Measurements from ENCODE around the gene COL7A1.

COL7A1 gene

GRCh38 chr3:48567090-48567489, 28.0 kb downstream of the COL7A1 start:
- Histone ChIP-seq H3K27ac (peak overlapping the region in 4 of 21 experiments; percentile 30 to 68 (median 42)), H3K4me3 (no peak overlapping the region)

GRCh38 chr3:48566401-48566760, 28.7 kb downstream of the COL7A1 start:
- H3K27ac ChIP-seq, result peak overlapping the region in 8 of 21 experiments; percentile 8 to 68 (median 40)
- H3K4me3 ChIP-seq, result no peak overlapping the region

- no peak overlapping the region for H3K4me3 ChIP-seq
- H3K27ac ChIP-seq, result peak overlapping the region in 9 of 21 experiments; percentile 17 to 68 (median 43)
Measured at GRCh38 chr3:48565591-48566400, 29.3 kb downstream of the COL7A1 start.

- Histone ChIP-seq H3K4me3 (no peak overlapping the region), H3K27ac (peak overlapping the region in 5 of 21 experiments; percentile 17 to 77 (median 52))
Measured at GRCh38 chr3:48565186-48565585, 29.9 kb downstream of the COL7A1 start.

- Histone ChIP-seq H3K4me3 (no peak overlapping the region), H3K27ac (peak overlapping the region in 10 of 21 experiments; percentile 15 to 81 (median 56))
Measured at GRCh38 chr3:48564667-48565066, 30.5 kb downstream of the COL7A1 start.

- Histone ChIP-seq H3K27ac (peak overlapping the region in 16 of 21 experiments; percentile 12 to 81 (median 48)), H3K4me3 (no peak overlapping the region)
Measured at GRCh38 chr3:48564022-48564421, 31.1 kb downstream of the COL7A1 start.

GRCh38 chr3:48563382-48563918, 31.7 kb downstream of the COL7A1 start, which contains the start of gene UCN2:
UCN2 (minus strand) TSS chr3:48563781; CDS start chr3:48563124, 657 bp downstream.
- H3K4me3 ChIP-seq, result no peak within 1 kb of the TSS
- H3K27ac ChIP-seq, result peak within 1 kb of the TSS in 17 of 21 experiments; percentile 12 to 81 (median 50)

- peak overlapping the region in 6 of 21 experiments; percentile 19 to 81 (median 76) for H3K27ac ChIP-seq
Measured at GRCh38 chr3:48562367-48563095, 32.6 kb downstream of the COL7A1 start.

GRCh38 chr3:48561045-48561736, 33.9 kb downstream of the COL7A1 start:
- Histone ChIP-seq H3K4me3 (peak overlapping the region in 3 of 7 experiments; percentile 1 to 14 (median 2)), H3K27ac (peak overlapping the region in 11 of 21 experiments; percentile 29 to 75 (median 41))

More at GRCh38 chr3:48562367-48563095, 32.6 kb downstream of the COL7A1 start:
- H3K4me3 ChIP-seq, result no peak overlapping the region

- Histone ChIP-seq H3K4me3 (peak overlapping the region in 3 of 7 experiments; percentile 1 to 14 (median 2)), H3K27ac (peak overlapping the region in 14 of 21 experiments; percentile 20 to 75 (median 40))
Measured at GRCh38 chr3:48560648-48561018, 34.5 kb downstream of the COL7A1 start.

GRCh38 chr3:48558493-48559134, 36.5 kb downstream of the COL7A1 start:
- H3K4me3 ChIP-seq, result no peak overlapping the region
- peak overlapping the region in 13 of 21 experiments; percentile 12 to 86 (median 34) for H3K27ac ChIP-seq

GRCh38 chr3:48556796-48557626, 38.1 kb downstream of the COL7A1 start, which contains the start of gene PFKFB4:
PFKFB4 (minus strand) TSS chr3:48556803; CDS start chr3:48556777, 26 bp downstream.
- H3K27ac ChIP-seq, result peak within 1 kb of the TSS in 20 of 21 experiments; percentile 14 to 86 (median 74)

GRCh38 chr3:48555949-48556795, 39.0 kb downstream of the COL7A1 start:
- Histone ChIP-seq H3K4me3 (peak overlapping the region; percentile 42 to 57 (median 49)), H3K27ac (peak overlapping the region in 20 of 21 experiments; percentile 14 to 86 (median 74))

More at GRCh38 chr3:48556796-48557626, 38.1 kb downstream of the COL7A1 start, which contains the start of gene PFKFB4:
- peak within 1 kb of the TSS; percentile 42 to 57 (median 49) for H3K4me3 ChIP-seq

GRCh38 chr3:48555231-48555948, 39.7 kb downstream of the COL7A1 start:
- Histone ChIP-seq H3K4me3 (peak overlapping the region in 2 of 7 experiments; percentile 49 to 56), H3K27ac (peak overlapping the region in 4 of 21 experiments; percentile 14 to 86 (median 82))

- H3K27ac ChIP-seq, result peak overlapping the region in 3 of 21 experiments; percentile 22 to 37 (median 26)
- H3K4me3 ChIP-seq, result no peak overlapping the region
Measured at GRCh38 chr3:48553886-48554845, 41.0 kb downstream of the COL7A1 start.

Data from skin epidermis (tissue), 12 donors.